Epidermal melanocyte (primary cell): ENCODE data around the gene ATXN2.
"Not testable (repeated sequence)": the region's sequence is repeated elsewhere in the genome, so short reads cannot be mapped to it uniquely, and the experiment has no call there.

Experiments used
- DNase-seq: peaks from one replicate; pipeline ENCODE4 v3.0.0; 2011; ENCODE audit warnings: low spot score; ENCODE audit not compliant: insufficient read length

Gene ATXN2

DNA sequence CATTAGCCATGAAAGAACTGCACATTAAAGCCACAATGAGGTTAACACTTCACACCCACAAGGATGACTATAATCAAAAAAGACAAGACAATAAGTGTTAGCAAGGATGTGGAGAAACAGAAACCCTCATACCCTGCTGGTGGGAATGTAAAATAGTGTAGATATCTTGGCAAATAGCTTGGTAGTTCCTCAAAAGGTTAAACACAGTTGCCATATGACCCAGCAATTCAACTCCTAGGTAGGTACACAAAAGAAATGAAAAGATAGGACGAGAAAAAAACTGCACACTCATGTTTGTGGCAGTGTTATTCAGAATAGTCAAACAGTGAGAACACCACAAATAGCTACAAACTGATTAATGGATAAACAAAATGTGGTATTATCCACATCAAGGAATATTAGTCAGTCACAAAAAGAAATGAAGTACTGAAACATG lies 93.5 kb downstream of the ATXN2 start:
- no peak for DNase-seq

- DNase-seq = no peak
Observed at GRCh38 chr12:111503116-111503515, 96.0 kb downstream of the ATXN2 start.

DNA sequence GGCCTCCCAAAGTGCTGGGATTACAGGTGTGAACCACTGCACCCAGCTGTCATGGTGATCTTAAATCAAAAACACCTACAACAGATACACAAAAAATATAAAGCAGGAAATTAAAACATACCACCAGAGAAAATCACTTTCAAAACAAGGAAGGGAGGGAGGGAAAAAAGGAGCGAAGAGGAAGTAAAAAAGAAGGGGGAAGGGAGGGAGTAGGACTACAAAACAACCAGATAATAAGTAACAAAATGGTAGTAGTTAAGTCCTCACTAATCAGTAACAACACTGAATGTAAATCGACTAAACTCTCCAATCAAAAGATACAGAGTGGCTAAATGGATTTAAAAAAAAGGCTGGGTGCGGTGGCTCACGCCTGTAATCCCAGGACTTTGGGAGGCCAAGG lies 104.4 kb downstream of the ATXN2 start:
- DNase-seq = no peak

GRCh38 chr12:111492979-111493378 lies 106.1 kb downstream of the ATXN2 start:
- not testable (repeated sequence) for DNase-seq

- no peak for DNase-seq
Observed at GRCh38 chr12:111488798-111489197, 110.3 kb downstream of the ATXN2 start.

DNA sequence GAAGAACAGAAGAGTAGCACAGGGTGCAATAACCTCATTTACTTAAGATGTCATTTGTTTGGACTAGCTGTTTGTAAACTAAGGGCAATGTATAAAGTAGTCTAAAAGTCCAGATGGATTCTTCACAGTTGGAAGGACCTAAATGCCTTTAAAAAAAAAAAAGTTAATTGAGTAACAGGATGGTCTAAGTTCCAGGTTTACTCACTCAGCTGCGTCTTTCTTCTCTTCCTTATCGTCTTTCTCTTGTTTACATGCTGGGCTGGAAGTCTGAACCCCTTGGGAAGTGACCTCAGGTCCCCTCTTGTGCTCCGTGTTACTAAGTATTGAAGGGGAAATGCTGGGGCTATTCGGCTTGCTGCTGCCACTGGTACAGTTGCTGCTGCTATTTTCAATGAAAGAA lies 110.8 kb downstream of the ATXN2 start:
- DNase-seq = no peak

DNA sequence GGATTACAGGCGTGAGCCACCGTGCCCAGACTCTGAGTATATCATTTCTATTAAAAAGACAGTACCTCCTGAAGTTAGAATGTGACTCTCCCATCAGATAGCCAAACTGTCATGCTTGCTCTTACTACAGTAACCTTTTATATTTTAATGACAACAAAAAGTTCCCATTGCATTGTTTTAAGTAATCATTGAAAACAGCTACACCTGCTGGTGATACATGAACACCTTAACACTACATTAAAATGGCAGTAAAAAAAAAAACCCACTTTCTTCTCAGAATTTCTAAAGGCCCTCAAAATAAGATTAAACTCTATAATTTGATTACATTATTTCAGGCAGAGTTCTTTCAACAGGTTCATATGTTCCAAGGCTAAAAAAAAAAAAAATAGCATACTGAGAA lies 116.7 kb downstream of the ATXN2 start:
- no peak for DNase-seq

DNA sequence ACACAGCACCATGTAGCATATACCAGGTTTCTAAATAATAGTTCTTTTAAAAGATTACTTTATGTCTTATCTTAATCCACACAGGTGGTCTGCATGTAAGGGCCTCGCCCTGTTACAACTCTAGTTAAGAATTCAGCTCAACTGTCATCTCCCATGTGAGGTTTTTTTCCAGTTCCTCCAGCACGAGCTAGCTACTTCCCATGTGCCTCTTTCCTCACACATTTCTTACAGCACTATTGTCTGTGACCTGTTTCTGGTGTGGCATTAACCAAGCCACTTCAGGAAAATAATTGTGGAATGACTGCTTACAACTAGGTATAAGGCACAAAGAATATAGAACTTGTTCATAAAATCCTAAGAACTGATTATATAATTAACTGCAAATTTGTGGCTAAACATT lies 127.9 kb downstream of the ATXN2 start:
- DNase-seq = no peak

DNA sequence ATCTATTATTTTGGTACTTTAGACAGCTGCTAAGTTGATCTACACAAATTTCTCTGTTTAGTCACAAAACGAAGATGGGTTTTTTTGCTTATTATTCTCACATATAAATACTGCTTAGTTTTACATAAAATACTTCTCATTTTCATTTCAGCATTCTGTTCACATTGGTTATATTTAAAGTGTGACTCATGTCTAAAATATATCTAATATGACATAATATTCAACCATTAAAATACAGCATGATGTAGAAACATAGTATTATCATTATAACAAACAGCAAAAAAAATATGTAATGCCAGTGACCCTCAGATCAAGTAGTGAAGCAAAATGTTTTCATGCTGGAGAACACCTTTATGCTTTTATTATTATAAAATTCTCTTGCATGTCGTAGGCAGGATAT lies 129.7 kb downstream of the ATXN2 start:
- DNase-seq = no peak

- DNase-seq = no peak
Observed at GRCh38 chr12:111467857-111468241, 131.3 kb downstream of the ATXN2 start.

DNA sequence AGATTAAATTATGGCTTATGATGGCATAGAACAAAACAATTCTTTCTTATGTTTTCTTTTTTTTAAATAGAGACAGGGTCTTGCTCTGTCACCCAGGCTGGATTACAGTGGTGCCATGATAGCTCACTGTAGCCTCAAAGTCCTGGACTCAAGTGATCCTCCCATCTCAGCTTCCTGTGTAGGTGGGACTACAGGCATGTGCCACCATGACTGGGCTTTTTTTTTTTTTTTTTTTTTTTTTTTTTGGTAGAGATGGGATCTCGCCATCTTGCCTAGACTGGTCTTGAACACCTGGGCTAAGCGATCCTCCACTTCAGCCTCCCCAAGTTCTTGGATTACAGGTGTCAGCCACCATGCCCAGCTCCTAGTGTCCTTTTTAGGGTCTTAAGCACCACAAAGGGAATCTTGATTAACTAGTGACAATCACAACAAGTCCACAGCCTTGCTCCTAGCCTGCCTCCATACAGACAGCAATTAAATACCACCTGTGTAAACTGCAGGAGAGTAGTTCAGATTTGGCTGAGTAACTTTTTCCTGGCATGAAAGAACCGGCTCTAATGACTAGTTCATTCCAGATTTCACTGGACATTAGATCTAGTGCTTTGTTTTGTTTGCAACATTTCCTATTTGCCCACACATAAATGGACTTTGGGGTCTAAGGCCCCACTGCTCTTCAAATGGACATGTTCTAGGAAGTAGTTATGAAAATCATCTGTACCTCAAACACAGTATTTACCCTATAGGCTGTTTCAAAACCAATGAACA lies 131.8 kb downstream of the ATXN2 start:
- no peak for DNase-seq

DNA sequence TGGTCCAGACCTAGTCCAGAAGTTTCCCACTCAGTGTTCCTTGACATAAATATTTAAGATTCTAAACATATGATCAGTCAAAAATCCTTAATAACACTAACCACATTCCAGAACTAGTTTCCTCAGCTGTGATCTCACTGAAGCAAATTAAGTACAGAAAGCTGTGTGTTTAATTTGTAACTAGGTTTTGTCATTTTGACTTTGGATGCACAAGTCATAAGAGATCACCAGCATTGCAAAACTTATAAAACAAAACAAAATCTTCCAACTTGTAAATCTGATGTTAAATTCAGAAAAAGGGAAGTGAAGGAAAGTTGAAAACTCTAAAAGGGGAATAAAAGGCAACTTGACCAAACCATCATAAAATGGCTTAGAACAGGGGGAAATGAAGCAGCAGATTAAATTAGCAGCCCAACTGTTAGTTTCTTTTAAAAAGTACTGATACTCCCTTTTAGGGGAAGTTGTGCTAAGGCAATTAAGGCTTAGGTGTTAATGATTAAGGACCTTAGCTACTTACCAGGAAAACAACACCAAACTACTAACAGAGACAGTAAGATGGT lies 136.8 kb downstream of the ATXN2 start:
- no peak for DNase-seq

DNA sequence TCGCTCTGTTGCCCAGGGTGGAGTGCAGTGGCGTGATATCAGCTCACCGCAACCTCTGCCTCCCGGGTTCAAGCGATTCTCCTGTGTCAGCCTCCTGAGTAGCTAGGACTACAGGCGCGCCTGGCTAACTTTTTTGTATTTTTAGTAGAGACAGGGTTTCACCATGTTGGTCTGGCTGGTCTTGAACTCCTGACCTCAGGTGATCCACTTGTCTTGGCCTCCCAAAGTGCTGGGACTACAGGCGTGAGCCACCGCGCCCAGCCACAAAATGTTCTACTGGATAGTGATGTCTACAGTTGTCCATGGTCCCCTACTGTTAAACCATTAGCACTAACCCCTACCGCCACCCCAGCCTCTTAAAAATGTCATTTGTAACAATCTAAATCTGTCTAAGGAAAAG lies 139.0 kb downstream of the ATXN2 start:
- not testable (repeated sequence) for DNase-seq

DNA sequence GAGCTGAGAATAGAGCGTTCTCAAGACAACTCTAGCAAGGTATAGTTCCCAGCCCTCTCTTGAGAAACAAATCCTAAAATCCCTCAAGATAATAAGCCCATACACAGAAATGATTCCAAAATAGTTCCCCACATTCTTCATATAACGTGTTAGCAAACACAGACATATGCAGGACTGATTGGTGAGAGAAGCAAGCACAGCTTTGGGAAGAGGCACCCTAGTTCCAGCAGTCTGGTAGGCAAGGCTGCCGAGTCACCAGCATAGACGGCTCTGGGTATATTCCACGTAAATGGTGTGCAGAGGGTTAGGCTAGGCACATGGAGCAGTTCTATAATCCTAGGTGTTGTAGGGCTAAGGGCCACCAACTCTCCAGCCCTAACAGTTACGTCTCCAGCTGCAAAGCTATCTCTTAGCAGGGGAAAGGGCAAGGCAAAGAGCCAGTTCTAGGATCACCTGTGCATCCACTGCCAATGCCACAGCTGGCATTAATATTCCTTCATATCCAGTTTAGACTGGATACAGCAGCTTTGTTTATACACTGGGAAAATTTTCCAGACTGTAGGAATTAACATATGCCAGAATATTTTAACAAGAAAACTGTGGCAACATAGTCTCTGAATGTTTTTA lies 140.5 kb downstream of the ATXN2 start:
- no peak for DNase-seq

GRCh38 chr12:111457577-111457976 lies 141.5 kb downstream of the ATXN2 start:
- no peak for DNase-seq

DNA sequence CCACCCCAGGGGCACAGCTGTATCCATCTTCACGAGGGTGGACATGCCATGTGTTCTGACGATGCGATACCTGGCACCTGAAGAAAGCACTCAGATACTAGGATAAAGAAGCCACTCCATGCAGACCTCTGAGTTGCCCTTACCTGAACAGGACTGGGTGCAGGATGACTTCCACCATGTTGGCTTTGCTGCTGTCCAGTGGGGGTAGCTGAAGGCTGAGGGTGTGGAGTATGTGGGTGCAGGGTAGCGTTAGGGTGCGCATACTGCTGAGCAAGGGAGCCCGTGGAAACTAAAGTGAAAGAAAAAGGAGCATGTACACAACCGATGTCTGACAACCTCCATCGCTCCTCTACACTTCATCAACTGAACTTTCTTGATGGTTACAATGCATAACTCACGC lies 142.0 kb downstream of the ATXN2 start:
- DNase-seq = no peak

DNA sequence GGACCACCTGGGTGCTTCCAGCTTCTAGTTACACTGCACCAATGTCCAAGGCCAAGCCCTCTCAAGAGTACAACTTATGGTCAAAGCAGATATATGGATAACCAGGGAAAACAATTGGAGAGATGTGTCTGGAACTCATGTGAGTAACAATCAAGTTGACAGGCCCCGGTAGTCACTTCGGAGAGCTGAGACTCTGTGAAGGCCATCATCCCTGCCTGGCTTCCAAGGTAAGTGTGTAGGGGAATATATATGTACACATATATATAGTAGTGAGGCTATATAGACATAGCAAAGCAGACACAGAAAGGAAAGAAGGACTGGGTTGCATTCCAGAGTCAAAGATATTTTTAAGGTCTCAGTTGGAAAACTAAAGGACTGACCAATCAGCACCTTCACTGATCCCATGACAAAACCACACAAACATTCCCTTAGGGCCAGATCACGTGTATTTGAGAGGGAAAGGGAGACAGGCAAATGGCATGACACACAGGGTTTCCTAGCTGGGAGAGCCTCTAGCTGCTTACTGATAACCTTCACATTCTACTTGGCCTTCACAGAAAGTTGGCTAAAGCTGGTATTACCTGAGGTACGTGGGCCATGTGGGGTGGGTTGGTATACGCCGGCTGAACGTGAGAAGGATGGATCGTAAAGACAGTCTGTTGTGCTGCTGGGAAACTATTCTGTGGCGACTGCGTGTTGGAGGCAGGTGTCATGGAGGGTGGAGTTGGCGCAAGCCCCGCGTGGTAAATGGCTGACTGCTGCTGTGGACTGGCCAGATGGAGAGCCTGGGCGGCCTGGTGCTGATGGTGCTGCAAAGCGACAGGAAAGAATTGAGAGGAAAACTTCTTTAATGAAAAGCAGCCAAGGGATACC lies 143.4 kb downstream of the ATXN2 start:
- DNase-seq = no peak

GRCh38 chr12:111454716-111455447 lies 144.2 kb downstream of the ATXN2 start:
- DNase-seq = no peak

DNA sequence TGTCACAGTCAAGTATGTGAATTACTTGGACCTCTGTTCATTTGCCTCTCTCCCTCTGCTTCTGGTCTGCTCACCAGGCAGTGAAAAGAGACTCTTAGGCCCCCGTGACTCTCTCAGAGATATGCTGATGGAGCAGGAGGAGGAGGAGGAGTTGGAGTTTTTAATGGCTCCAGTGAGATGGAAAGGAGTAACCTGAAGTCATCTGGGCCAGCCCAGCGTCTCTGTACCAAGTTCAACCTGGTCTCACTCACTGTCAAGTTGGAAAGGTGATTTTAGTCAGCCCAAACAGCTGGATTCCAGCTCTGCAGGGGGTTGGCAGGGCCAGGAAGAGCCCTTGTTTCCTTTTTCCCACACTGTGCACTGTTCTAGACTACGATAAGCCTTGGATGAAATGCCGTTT lies 144.8 kb downstream of the ATXN2 start:
- no peak for DNase-seq

DNA sequence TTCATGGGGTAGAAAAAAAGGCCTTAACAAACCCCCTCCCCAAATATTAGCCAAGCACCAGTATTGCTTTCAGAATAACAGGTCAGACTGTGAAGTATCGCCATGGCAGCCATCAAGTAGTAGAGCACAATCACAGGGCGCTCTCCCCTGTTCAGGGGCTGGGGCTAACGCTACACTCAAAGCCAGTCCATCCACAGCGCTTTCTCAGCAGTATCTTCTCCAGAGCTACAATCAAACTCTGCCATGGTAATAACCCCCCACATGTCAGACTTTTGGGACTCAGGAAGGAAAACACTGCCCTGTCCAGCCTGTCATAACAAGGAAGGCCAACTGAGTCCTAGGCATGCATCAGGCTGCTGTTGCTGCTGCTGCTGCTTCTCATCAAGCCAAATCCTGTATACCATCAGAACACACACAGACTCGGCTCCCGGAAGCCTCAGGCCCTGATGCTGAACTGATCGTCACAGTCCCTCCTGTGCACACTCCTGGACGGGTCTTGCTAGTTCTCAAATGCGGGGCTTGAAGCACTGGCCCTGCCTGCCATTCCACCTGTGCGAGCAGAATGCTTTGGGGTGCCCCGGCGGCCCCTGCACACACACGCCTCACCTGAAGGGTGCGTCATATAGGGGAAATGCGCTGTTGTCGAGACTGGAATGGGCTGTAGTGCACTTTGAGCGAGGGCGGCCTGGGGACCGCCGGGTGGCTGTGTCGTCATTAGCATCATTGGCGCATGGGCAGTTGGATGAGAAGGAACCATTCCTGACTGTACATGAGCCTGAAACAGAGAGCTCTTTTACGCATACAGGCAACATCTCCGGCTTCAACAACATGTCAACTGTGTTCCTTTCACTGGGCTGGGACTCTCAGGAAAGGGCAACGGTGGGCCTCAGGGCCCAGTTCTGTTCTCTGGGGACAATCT lies 145.8 kb downstream of the ATXN2 start:
- DNase-seq = no peak
